Prostate gland (tissue), 2 donors: ENCODE results near the gene TRAPPC11.

Experiments used
- CTCF ChIP-seq, 4 experiments: fragments of 200-600 bp in 2 of 4; fragments of 450-650 bp in 2 of 4; sonication (generic) in 2 of 4; IDR thresholded peaks; 1 replicate in 3 of 4; 2 replicates in 1 of 4; pipeline ENCODE4 v1.5.1; 2016 to 2019; ENCODE audit warnings: antibody characterized with exemption in 4 of 4, mild to moderate bottlenecking in 2 of 4, moderate library complexity in 2 of 4
- POLR2A ChIP-seq: fragments of 450-650 bp; IDR thresholded peaks from one replicate; pipeline ENCODE4 v1.6.1; 2016; ENCODE audit warnings: antibody characterized with exemption, mild to moderate bottlenecking

GRCh38 chr4:183666088-183666487 is 7.0 kb downstream of the TRAPPC11 start:
- TF ChIP-seq POLR2A, result no peak
- no peak for TF ChIP-seq CTCF (IDR thresholded peaks at IDR 0.05)
